Suprapubic skin (tissue), 4 donors: ENCODE measurements around the gene SIN3B.

Experiments
- EP300 ChIP-seq: sonication (generic); formaldehyde crosslinking; IDR thresholded peaks from one replicate; pipeline ENCODE4 v1.6.1; 2017; ENCODE audit warnings: antibody characterized with exemption
- POLR2A ChIP-seq, 2 donors: fragments of 450-650 bp; IDR thresholded peaks; one replicate each; pipeline ENCODE4 v1.6.1; 2017; ENCODE audit warnings: antibody characterized with exemption in 2 of 2, mild to moderate bottlenecking in 2 of 2, moderate library complexity in 2 of 2
- POLR2AphosphoS5 ChIP-seq, 3 donors: sonication (generic); formaldehyde crosslinking; IDR thresholded peaks; one replicate each; pipeline ENCODE4 v1.6.1; 2017; ENCODE audit warnings: antibody characterized with exemption in 3 of 3
- TF ChIP-seq, protein P1 (sequence below), 2 donors: fragments of 200-600 bp in 1 of 2; fragments of 450-650 bp in 1 of 2; sonication (generic) in 1 of 2; IDR thresholded peaks; one replicate each; pipeline ENCODE4 v1.5.1; 2016 to 2019; ENCODE audit warnings: antibody characterized with exemption in 2 of 2, mild to moderate bottlenecking in 1 of 2, moderate library complexity in 1 of 2

DNA sequence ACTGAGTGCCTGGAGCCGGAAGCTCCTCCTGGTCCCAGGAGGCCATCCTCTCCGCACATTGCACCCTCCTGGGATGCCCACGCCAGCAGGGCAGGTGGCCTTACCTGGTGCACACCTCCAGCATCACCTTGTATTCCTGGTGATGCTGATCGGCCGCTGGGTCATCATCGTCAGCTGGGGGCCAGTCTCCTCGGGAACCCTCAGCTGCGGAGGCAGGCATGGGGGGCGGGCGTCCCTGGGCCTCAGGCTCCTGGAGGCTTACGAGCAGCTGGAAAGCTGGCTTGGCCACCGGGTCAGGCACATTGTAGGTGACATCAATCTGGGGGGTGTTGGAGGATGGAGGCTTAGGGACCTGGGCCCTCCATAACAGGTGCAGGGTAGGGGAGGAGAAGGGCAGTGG is 73.3 kb downstream of the SIN3B start:
- no peak for TF ChIP-seq POLR2AphosphoS5 (IDR thresholded peaks at IDR 0.05)
- no peak for TF ChIP-seq EP300
- TF ChIP-seq, protein P1, sequence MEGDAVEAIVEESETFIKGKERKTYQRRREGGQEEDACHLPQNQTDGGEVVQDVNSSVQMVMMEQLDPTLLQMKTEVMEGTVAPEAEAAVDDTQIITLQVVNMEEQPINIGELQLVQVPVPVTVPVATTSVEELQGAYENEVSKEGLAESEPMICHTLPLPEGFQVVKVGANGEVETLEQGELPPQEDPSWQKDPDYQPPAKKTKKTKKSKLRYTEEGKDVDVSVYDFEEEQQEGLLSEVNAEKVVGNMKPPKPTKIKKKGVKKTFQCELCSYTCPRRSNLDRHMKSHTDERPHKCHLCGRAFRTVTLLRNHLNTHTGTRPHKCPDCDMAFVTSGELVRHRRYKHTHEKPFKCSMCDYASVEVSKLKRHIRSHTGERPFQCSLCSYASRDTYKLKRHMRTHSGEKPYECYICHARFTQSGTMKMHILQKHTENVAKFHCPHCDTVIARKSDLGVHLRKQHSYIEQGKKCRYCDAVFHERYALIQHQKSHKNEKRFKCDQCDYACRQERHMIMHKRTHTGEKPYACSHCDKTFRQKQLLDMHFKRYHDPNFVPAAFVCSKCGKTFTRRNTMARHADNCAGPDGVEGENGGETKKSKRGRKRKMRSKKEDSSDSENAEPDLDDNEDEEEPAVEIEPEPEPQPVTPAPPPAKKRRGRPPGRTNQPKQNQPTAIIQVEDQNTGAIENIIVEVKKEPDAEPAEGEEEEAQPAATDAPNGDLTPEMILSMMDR (IDR thresholded peaks at IDR 0.05): no peak
- no peak for TF ChIP-seq POLR2A (IDR thresholded peaks at IDR 0.05)
